T-helper 2 cell treated with Interferon-gamma antibody and Interleukin-4, amounts not matched to agents 100 ng/mL and 5 ng/mL, for 36 hours (primary cell): ENCODE data around the gene KRT222. TPM values are rescaled to one million over a fixed set of nuclear protein-coding genes. Genes with fewer than 3 reads are reported as not detected.

Experiments
- intact Hi-C: fragments of 100-400 bp; cut with micrococcal nuclease; formaldehyde crosslinking; loops from one replicate; pipeline ENCODE4 v1.15.1; 2023
- total RNA-seq: library from RNA; stranded (reverse); gene quantifications from 2 replicates; pipeline ENCODE4 v1.2.3, GENCODE V29; 2022

The KRT222 gene
- not detected in 2 replicates for total RNA-seq

DNA sequence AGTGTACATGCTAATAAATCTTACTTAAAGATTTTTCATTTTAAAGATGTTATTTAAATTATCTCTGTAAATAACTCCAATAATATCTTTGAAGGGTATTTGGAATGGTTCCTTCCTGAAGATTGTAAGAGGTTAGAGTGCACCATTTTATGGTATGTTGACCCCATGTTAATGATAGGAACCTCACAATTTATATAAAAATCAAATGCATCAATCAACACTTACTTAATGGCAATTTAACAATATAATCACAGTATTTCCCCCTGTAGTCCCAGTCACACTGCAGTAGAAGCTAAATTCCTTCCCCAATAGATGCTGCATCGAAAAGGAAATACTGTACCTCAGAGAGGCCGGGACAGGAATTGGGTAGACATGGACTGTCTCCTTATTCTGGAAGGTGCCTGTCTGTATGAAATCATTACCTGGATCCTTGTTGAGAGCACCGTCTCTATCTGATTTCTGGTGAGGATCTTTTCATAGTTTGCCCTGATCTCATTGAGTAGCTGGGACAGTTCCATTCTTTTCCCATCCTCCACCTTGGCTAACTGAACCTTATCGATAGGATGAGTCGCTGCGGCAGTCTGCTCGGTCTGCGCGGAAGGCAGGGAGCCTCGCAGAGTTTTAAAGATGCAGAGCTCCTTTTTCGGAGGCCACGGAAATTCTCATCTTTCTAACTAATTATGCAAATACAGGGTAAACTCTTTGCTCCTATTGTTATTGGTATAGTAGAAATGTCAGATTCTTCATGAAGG, at the start of gene KRT222:
TSS of gene KRT222 (minus strand) at position 596 of the 752 bp plus-strand sequence. CDS start at position 518, 78 bp downstream.
- intact Hi-C loops, result no loop called here

GRCh38 chr17:40714473-40714872, 49.5 kb upstream of the KRT222 start:
- intact Hi-C loops, result no loop called here

- intact Hi-C loops, result no loop called here
These were observed 42.8 kb upstream of the KRT222 start for GRCh38 chr17:40707745-40708144.

GRCh38 chr17:40705584-40705983, 40.6 kb upstream of the KRT222 start:
- intact Hi-C loops, result no loop called here

GRCh38 chr17:40703652-40704051, 38.7 kb upstream of the KRT222 start, which contains the start of gene KRT24:
Gene KRT24, minus strand, starts transcription at chr17:40703752. Its CDS starts 59 bp downstream, at chr17:40703693.
- intact Hi-C loops, result no loop called here

DNA sequence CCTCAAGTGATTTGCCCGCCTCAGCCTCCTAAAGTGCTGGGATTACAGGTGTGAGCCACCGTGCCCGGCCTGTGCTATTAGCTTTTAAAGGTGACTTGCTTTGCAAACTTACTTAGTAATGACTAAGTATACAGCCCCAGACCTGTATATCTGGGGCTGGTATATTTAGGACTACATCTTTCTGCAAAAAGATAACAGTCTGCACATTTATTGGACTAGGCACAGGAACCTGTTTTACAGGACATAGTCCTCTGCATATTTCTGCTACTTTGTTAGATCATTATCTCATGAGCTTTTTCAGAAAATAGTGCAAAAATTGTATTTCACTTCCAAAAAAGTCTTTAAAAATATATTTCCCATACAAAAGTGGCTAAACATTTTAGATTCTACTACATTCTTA, 37.3 kb upstream of the KRT222 start:
- intact Hi-C loops, result no loop called here

DNA sequence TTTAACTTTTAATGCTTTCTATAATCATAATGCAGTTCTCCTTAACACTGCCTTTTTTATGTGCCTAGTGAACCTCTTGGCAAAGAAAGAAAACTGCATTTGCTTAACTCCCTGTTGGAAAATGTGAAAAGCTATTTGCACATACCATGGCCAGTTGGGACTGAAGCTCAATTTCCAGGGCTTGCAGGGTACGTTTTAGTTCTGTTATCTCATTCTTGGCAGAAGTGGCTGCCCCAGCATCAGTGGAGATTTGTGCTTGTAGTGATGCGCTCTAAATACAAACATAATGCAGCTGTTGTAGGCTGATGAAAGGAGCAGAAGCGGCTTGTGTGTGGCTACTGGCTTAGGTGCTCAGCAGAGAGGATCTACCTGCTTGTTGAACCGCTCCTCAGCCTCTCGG, 34.9 kb upstream of the KRT222 start:
- intact Hi-C loops, result no loop called here

- intact Hi-C loops, result no loop called here
These were observed 34.4 kb upstream of the KRT222 start for GRCh38 chr17:40699371-40699770.

DNA sequence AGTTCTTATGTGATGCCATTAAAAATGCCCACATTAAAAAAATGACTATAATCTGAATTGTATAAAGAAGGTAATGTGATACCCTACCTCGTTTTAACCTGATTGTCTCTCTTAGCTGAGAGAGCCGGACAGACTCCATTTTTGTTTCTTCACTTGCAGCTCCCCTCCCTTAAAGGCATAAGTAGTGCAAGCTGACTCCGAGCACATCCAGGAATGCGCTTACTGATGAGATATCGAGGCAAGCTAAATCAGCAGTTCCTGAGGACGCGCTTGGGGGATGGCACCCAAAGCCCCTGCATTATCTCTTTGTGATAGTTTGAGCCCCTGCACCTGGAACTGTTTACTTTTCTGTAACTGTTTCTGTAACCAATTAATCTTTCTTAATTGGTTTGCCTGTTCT, 32.3 kb upstream of the KRT222 start:
- intact Hi-C loops, result no loop called here

DNA sequence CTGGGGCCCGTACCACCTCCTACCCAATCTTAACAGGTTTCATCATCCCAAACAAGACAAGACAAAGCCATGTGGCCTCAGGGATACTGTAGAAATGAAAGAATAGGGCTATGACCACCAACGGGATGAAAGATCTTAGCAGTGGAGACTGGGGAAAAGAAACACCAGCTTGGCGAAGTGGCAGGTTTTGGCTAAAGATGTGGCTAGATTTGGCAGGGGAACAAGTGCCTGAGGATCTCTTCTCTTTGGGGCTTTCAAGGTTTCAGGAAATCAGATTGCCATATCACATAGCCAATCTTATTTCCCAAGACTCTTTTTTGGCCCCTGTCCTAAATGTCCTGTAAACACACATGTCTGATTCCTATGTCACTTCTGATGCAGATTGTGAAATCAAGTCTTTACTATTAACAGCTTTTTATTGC, 31.7 kb upstream of the KRT222 start:
- intact Hi-C loops, result no loop called here

DNA sequence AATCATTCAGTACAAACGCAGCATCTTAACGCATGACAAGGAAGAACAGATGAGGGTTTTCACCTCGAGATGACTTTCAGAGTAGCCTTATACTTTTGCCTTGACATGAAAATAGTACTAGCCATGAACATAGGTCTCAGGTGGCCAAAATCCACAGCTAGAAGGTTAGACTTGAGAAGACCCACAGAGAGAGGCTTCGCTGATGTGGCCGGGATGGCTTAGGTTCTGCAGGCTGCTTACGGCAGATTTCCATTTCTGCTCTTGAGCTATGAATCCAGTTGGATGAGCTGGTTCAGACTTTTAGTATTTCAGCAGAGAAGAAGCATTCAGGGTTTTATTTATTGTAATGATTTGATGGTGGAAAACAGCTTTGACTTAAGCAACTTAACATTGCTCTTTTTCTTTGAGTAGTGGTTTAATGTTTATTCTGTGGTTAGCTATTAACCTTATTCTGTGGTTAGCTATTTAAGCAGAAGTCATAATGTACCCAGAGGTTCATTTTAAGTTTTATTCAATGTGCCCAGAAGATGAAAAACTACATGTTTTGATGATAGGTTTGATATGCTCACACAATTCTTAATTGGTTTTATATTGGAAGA, 31.0 kb upstream of the KRT222 start:
- intact Hi-C loops, result no loop called here

DNA sequence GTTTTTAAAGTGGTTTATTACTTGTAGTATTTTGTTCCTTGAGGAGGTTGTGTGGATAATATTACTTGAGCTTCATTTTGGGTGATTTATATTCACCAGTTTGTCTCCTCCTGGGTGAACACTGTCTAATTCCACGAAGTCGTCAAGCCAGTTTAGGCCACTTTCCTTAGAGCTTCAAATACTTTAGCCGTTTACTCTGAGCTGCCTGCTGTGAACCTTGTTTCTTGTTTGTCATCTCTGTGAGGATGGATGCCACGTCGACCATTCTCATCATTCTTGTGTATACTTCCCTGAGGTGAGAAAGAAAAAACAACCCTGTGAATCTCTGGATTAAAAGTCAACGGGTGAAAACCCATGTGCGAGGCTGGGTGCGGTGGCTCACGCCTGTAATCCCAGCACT, 29.6 kb upstream of the KRT222 start:
- intact Hi-C loops, result no loop called here

DNA sequence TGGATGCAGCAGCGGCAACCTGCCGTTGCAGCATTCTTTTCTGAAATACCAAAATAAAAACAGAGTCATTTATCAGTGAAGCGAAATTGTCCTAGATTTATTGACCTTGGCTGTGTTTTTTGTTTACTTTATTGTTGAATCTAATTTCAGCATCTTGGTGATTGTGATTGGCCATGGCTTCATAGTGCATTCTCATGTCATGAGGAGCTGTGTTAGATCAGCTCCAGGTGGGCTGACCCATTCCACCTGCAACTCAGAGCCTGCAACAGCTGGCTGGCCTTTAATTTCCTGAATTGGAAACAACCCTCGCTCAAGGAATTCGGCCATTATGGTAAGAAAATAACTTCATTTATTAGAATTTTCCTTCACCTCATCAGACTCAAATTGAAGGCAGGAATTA, 22.1 kb upstream of the KRT222 start:
- intact Hi-C loops, result no loop called here

GRCh38 chr17:40686192-40686591, 21.2 kb upstream of the KRT222 start:
- intact Hi-C loops, result no loop called here

DNA sequence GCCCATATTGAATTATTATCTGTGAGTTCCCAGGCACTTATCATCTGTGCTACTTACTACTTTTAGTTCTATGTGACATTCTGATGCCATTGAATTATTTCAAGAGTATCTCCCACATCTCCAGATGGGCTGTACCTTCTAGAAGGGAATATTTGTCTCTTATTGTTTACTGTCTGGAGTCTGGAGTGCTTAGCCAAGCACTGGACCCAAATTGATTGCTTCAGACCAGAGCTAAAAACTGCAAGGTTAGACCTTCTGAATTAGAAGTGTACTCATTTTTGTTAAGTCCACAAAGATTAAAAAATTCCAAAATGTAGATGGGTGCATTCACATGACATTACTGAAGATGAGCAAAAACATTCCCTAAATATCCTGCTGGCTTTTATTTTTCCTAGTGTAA, 16.0 kb upstream of the KRT222 start:
- intact Hi-C loops, result no loop called here

GRCh38 chr17:40679523-40679907, 14.5 kb upstream of the KRT222 start:
- intact Hi-C loops, result no loop called here

DNA sequence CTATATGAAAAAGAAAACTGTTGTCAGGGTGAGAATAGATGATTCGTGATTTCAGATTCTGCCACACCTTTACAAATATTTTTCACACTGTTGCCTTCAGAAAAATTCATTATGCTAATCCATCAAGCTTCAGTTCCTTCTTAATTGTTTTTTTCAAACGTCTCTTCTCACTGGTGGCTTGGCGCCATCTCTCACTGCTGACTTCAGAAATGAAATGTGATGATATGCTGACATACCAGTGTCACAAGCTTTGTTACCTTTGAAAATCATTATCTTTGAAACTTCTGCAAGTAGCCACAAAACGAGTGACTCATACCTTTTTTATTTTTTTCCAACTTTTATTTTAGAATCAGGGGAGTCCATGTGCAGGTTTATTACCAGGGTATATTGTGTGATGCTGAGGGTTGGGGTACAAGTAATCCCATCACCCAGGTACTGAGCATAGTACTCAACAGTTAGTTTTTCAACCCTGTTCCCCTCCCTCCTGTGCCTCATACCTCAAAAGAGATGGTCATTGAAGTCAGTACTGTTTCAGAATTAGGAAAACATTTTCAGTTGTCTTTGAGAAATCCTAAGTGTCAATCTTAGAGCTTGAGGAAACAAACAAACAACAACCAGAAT, 14.0 kb upstream of the KRT222 start:
- intact Hi-C loops, result no loop called here

GRCh38 chr17:40675905-40676304, 10.9 kb upstream of the KRT222 start:
- intact Hi-C loops, result no loop called here

GRCh38 chr17:40672654-40673053, 7.7 kb upstream of the KRT222 start:
- intact Hi-C loops, result no loop called here

DNA sequence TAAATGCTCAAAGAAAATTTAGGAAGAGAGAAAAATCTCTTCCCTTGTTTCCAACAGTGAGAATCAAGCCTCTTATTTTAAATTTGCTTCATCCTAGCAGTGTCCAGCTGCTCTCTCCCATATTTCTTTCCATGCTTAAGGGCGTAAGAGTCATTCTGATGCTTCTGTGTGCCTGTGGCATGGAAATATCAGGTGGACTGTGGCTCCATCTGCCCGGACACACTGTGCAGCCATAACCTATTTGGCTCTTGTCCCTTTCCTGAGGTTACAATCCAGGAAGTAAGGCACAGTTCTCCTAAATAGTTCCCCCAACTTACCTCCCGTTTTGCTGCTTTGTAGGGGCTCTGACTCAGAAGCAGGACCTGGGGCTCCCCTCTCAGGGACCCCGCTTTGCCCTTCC, 6.3 kb upstream of the KRT222 start:
- intact Hi-C loops, result no loop called here

- intact Hi-C loops, result no loop called here
These were observed 1.4 kb upstream of the KRT222 start for GRCh38 chr17:40666331-40666730.

DNA sequence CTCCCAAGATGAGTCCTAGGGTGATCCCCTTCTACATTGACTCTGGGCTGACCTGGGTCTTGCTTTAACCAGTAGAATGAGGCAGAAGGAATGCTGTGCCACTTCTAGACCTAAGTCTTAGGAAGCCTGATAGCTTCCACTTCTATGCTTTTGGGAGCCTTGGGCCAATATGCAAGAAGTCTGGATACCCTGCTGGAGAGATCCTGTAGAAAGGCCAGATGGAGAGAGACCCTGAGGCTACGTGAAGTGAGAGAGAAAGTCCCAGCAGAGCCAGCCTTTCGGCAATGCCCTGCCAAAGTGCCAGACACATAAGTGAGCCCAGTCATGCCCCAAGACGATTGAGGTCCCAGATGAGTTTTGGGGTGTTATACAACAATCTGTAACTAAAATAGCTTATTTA, 1.7 kb downstream of the KRT222 start:
- intact Hi-C loops, result no loop called here

DNA sequence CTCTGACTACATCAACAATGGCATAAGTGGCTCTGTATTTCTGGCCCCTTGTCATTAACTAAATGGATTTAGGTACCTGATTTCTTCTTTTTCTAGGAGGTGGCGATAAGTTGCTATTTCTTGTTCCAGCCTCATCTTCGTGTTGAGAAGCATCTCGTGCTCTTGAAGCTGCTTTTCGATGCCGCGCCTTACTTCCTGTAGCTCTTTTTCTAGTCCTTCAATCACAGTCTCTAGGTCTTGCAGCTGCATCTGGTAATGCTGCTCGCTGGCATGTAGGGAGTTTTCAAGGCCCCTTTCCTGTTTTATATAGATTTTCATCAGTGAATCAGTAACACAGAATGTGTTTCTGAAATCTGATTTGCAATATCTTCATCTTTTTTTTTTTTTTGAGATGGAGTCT, 5.1 kb downstream of the KRT222 start:
- intact Hi-C loops, result no loop called here
